Measurements from ENCODE around the gene GPRC6A.

Gene GPRC6A

DNA sequence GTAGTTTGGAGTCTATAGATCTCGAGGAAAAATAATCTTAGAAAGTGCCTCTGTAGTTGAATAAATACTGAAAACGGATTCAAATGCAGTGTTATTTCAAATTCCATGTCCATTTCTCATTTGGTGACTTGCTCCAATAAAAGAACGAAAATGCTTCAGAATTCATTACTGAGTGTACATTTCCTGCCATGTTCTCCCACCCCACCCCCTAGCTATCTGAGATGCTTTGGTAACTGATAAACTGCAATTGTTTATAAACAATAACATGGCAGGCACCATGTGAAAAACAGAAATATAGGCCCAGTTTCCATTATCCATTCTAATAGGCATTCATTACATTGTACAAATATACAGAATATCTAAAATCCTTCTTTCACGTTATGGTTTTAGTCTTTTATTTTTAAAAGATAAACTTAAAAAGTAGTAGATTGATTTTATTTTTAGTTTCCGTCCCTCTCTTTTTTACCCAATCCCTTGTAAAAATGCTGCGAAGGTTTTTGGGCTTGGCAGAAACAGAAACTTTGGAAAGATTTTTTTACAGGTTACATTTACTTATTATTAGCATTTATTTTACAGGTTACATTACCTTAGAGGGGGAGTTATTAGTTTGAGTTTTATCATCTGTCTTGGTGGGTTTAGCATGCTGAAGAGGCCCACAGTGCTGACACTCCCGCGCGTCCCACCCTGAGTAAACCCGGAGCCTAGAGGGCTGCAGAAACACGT lies 64.8 kb downstream of the GPRC6A start:
- ChIA-PET CTCF (interaction anchor here (0.6 to 0.7 kb wide), 2 partner anchors 119 to 203 kb away, joined by 3 read pairs; no protein-coding TSS in a partner anchor), POLR2A (no interaction called here)
- TF ChIP-seq ZNF549 (tag by site-specific recombination; IDR thresholded peaks at IDR 0.05): no peak
- TF ChIP-seq, protein P1, sequence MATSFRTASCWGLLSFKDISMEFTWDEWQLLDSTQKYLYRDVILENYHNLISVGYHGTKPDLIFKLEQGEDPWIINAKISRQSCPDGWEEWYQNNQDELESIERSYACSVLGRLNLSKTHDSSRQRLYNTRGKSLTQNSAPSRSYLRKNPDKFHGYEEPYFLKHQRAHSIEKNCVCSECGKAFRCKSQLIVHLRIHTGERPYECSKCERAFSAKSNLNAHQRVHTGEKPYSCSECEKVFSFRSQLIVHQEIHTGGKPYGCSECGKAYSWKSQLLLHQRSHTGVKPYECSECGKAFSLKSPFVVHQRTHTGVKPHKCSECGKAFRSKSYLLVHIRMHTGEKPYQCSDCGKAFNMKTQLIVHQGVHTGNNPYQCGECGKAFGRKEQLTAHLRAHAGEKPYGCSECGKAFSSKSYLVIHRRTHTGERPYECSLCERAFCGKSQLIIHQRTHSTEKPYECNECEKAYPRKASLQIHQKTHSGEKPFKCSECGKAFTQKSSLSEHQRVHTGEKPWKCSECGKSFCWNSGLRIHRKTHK (tag by site-specific recombination; IDR thresholded peaks at IDR 0.05): no peak
- TF ChIP-seq ZNF785 (tag by site-specific recombination; IDR thresholded peaks at IDR 0.05): no peak
- TF ChIP-seq ZNF311 (tag by site-specific recombination; IDR thresholded peaks at IDR 0.05; ENCODE audit: borderline replicate concordance): no peak
- TF ChIP-seq GLI2 (tag by site-specific recombination; IDR thresholded peaks at IDR 0.05; ENCODE audit: borderline replicate concordance, low read depth): no peak
- TF ChIP-seq EGR2 (tag by site-specific recombination; IDR thresholded peaks at IDR 0.05; ENCODE audit: low read depth): no peak
- TF ChIP-seq, protein P2, sequence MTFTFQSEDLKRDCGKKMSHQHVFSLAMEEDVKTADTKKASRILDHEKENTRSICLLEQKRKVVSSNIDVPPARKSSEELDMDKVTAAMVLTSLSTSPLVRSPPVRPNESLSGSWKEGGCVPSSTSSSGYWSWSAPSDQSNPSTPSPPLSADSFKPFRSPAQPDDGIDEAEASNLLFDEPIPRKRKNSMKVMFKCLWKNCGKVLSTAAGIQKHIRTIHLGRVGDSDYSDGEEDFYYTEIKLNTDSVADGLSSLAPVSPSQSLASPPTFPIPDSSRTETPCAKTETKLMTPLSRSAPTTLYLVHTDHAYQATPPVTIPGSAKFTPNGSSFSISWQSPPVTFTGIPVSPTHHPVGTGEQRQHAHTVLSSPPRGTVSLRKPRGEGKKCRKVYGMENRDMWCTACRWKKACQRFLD (tag by site-specific recombination; IDR thresholded peaks at IDR 0.05): no peak
- no peak for TF ChIP-seq SP3 (tag by site-specific recombination; IDR thresholded peaks at IDR 0.05)
- TF ChIP-seq ZNF529 (tag by site-specific recombination; IDR thresholded peaks at IDR 0.05; ENCODE audit: insufficient replicate concordance): no peak
- no peak for TF ChIP-seq TCF7L2 (IDR thresholded peaks at IDR 0.05; ENCODE audit: borderline replicate concordance, low read depth, low read length)
- no peak for TF ChIP-seq ZFP3 (tag by site-specific recombination; IDR thresholded peaks at IDR 0.05; ENCODE audit: low read depth)
- no peak for TF ChIP-seq ZNF223 (tag by site-specific recombination; IDR thresholded peaks at IDR 0.05)
- TF ChIP-seq, protein P3, sequence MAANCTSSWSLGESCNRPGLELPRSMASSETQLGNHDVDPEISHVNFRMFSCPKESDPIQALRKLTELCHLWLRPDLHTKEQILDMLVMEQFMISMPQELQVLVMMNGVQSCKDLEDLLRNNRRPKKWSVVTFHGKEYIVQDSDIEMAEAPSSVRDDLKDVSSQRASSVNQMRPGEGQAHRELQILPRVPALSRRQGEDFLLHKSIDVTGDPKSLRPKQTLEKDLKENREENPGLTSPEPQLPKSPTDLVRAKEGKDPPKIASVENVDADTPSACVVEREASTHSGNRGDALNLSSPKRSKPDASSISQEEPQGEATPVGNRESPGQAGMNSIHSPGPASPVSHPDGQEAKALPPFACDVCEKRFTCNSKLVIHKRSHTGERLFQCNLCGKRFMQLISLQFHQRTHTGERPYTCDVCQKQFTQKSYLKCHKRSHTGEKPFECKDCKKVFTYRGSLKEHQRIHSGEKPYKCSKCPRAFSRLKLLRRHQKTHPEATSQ (tag by site-specific recombination; IDR thresholded peaks at IDR 0.05): no peak
- Histone ChIP-seq H3K9me3 (ENCODE audit: control insufficient read depth, insufficient read depth, low read depth, low read length) (no peaks in the 10 kb centered on the region), H3K27ac (ENCODE audit: extremely low read depth, low read depth, low read length) (no peak overlapping the region), H3K36me3 (ENCODE audit: control insufficient read depth in 2 of 2, insufficient read depth in 1 of 2, low read length in 2 of 2) (no peaks in the 10 kb centered on the region), H3K4me3 (ENCODE audit: low read depth, low read length) (no peak overlapping the region), H3K4me1 (ENCODE audit: control insufficient read depth, insufficient read depth, low read length) (no peaks in the 10 kb centered on the region)

DNA sequence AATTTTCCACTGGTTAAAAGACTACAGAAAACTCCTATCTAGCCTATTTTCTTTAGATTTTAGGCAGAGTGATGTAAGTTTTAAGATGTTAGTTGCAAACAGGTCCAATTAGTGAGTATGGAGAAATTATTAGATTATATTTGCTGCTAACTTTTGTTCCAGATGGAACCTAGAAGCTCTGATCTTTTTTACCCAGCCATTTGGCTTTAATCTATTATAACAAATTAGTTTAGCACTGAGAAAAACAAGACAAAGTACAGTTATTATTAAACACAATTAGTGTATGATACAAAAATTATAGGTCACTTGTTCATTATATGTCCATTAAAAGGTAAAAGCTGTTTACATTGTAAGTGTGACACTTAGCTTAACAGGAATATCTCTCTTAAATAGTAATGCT lies 65.8 kb downstream of the GPRC6A start:
- TF ChIP-seq ZNF214 (tag by site-specific recombination; IDR thresholded peaks at IDR 0.05; ENCODE audit: borderline replicate concordance) (no peak), ZNF670 (tag by site-specific recombination; IDR thresholded peaks at IDR 0.05; ENCODE audit: low read depth) (no peak), ZNF354C (tag by site-specific recombination; IDR thresholded peaks at IDR 0.05; ENCODE audit: borderline replicate concordance, low read depth) (no peak), ZNF138 (tag by site-specific recombination; IDR thresholded peaks at IDR 0.05; ENCODE audit: borderline replicate concordance) (no peak), ZNF423 (tag by site-specific recombination; IDR thresholded peaks at IDR 0.05) (no peak), ZNF239 (tag by site-specific recombination; IDR thresholded peaks at IDR 0.05) (no peak), ZNF768 (tag by site-specific recombination; IDR thresholded peaks at IDR 0.05) (no peak)
- TF ChIP-seq, protein P4, sequence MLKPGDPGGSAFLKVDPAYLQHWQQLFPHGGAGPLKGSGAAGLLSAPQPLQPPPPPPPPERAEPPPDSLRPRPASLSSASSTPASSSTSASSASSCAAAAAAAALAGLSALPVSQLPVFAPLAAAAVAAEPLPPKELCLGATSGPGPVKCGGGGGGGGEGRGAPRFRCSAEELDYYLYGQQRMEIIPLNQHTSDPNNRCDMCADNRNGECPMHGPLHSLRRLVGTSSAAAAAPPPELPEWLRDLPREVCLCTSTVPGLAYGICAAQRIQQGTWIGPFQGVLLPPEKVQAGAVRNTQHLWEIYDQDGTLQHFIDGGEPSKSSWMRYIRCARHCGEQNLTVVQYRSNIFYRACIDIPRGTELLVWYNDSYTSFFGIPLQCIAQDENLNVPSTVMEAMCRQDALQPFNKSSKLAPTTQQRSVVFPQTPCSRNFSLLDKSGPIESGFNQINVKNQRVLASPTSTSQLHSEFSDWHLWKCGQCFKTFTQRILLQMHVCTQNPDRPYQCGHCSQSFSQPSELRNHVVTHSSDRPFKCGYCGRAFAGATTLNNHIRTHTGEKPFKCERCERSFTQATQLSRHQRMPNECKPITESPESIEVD (tag by site-specific recombination; IDR thresholded peaks at IDR 0.05): no peak
- TF ChIP-seq, protein P5, sequence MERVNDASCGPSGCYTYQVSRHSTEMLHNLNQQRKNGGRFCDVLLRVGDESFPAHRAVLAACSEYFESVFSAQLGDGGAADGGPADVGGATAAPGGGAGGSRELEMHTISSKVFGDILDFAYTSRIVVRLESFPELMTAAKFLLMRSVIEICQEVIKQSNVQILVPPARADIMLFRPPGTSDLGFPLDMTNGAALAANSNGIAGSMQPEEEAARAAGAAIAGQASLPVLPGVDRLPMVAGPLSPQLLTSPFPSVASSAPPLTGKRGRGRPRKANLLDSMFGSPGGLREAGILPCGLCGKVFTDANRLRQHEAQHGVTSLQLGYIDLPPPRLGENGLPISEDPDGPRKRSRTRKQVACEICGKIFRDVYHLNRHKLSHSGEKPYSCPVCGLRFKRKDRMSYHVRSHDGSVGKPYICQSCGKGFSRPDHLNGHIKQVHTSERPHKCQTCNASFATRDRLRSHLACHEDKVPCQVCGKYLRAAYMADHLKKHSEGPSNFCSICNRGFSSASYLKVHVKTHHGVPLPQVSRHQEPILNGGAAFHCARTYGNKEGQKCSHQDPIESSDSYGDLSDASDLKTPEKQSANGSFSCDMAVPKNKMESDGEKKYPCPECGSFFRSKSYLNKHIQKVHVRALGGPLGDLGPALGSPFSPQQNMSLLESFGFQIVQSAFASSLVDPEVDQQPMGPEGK (tag by site-specific recombination; IDR thresholded peaks at IDR 0.05): no peak
- TF ChIP-seq, protein P6, sequence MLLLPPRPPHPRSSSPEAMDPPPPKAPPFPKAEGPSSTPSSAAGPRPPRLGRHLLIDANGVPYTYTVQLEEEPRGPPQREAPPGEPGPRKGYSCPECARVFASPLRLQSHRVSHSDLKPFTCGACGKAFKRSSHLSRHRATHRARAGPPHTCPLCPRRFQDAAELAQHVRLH (tag by site-specific recombination; IDR thresholded peaks at IDR 0.05): no peak
- Histone ChIP-seq H3K36me3 (ENCODE audit: control insufficient read depth in 2 of 2, insufficient read depth in 1 of 2, low read length in 2 of 2) (no peaks in the 10 kb centered on the region), H3K27ac (ENCODE audit: extremely low read depth, low read depth, low read length) (no peak overlapping the region), H3K4me3 (ENCODE audit: low read depth, low read length) (no peak overlapping the region), H3K4me1 (ENCODE audit: control insufficient read depth, insufficient read depth, low read length) (no peaks in the 10 kb centered on the region), H3K9me3 (ENCODE audit: control insufficient read depth, insufficient read depth, low read depth, low read length) (no peaks in the 10 kb centered on the region)
- ChIA-PET CTCF (interaction anchor here (1.1 to 1.6 kb wide), 2 partner anchors 9 to 206 kb away, joined by 3 read pairs; no protein-coding TSS in a partner anchor), POLR2A (no interaction called here)

Measured in HEK293 (cell line).